HT1080 (cell line): Measurements from ENCODE around the gene RESP18. TPM values are rescaled to one million over a fixed set of nuclear protein-coding genes. Genes with fewer than 3 reads are reported as not detected.
"Not testable (repeated sequence)": the region's sequence is repeated elsewhere in the genome, so short reads cannot be mapped to it uniquely, and the experiment has no call there.

ENCODE experiments used
- DNase-seq: peaks from one replicate; pipeline ENCODE4 v3.0.0-alpha.2; 2015; ENCODE audit warnings: low read depth
- total RNA-seq: library from RNA; depleted of rRNA; stranded (reverse); fragments of >200 nt; shearing (Covaris generic); gene quantifications from 2 replicates; pipeline ENCODE4 v1.2.3, GENCODE V29; 2014

RESP18 gene
- total RNA-seq, 1 experiment from 2014 or later, result not detected

- DNase-seq, result no peak
Observed at GRCh38 chr2:219292616-219293015, 39.9 kb downstream of the RESP18 start.

DNA sequence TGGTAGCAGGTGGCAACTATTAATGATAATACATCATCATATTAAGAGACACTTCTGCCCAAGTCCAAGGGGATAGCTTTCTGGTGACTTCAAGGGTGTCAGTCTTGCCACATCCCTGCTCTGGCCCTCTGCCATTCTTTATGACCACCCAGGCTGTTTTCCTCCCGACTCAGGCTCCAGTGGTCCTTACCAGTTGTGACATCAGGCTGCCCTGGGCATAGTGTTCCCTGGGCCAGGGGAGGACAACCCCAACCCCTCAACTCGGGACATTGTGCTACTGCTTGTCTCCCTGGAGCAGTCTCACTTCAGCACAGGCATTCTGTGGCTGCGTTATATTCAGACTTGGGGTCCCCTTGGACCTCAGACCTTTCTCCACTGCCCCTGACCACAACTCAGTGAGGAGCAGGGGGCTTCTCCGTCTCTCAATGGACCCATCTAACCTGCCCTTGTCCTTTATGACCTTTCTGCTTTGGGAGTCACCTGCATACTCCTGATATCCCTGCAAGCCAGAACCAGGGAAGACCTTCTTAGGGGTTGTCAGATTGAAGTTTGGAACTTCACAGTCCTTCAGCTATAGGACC, 40.5 kb downstream of the RESP18 start:
- no peak for DNase-seq

- DNase-seq, result no peak
Observed at GRCh38 chr2:219291394-219291793, 41.1 kb downstream of the RESP18 start.

DNA sequence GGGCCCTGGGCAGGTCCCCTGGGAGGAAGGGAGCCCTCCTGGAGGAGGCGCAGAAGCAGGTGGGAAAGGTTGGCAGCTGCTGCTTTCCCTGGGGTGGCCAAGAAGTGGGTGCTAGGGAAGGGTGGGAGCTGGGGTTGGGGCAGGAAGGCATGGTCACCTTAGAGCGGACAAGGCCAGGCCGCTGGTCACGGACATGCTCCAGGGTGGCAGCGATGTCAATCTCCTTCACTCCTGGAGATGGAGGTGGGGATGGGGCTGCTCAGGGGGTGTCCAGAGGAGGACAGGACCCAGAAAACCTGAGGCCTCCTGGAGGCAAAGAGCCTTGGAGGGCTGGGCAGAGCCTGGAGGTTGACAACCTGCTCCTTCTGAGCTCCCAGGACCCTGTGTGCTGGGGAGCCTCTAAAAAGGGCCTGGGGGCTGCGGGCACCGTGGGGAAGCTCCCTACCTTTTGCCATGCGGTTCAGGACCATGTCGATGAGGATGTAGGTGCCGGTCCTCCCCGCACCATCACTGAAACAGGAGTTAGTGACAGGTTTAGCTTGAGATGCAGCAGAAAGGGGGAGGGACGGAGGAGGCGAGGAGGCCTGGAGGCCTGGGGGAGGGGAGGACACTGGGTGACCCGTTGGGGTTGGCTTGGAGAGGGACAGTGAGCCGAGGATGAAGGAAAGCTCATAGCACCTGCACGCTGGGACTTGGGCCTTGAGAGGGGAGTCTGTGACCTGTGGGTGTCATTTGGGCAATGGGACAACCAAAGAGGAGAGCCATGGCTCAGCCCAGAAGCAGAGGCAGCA, 42.0 kb downstream of the RESP18 start:
- DNase-seq, result no peak

DNA sequence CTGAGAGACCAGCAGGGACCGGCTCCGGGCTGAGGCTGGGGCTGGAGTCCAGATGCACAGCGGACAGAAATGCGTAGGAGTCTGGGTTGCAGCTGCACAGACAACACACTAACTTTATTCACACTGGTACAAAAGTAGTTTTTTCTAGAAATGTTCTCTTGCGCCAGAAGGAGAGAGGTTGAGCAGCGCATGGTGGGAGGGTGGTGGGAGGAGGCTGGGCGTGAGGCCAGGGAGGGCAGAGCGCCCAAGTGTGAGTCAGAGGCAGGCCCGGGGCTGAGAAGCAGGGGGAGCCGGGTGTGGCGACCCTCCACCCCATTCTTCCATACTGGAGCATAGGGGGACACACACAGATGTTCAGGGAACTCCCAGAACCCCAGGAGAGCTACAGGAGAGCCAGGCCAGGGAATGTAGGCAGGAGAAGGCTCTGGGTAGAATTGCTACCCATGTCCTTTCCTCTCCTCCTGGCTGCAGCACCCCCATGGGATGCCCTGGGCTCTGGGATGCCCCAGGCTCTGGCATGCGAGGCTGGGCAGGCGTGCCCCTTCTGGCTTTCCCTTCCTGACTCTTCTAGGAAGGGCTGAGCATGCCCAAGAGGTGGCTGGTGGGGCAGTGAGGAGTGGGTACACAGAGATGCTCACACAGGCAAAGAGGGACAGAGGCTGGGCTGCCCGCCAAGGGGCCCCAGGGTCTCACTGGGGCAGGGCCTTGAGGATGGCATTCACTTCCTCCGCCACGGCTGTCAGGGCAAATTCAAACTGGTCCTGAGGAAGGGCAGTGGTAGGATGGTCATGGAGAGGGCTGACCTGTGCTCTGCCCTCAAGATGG, 42.8 kb downstream of the RESP18 start:
- DNase-seq, result peak; percentile 78

GRCh38 chr2:219289195-219289536, 43.4 kb downstream of the RESP18 start:
- no peak for DNase-seq

DNA sequence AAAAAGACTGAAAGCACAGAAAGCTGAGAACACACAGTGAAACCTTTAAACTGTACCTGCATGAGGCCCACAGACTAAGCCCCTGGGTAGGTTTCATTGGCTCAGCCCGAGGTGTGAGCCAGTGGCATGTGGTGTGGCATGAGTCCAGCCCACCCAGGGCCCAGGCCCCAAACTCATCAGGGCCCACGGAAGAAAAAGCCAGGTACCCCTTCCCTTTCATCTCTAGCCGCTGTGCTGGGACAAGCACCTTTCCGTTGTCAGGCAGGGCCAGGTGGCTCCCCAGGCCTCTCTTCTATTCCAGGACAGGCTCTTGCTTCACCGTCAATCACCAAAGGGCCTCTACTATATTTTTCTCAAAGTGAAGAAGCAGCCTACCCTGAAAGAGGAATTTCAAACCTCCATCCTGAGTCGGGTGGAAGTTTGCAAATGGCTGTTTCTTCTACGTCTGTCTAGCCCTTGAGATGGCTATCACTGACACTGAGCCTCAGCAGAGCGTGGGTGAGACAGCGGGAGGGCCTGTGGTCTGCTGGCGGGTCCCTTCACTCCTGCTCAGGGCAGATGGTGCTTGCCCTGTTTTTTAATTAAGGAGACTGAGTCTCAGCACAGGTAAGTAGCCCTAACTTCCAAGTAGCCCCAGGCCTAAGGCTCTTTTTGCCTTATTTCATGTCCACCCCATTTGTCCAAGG, 44.8 kb downstream of the RESP18 start:
- no peak for DNase-seq

DNA sequence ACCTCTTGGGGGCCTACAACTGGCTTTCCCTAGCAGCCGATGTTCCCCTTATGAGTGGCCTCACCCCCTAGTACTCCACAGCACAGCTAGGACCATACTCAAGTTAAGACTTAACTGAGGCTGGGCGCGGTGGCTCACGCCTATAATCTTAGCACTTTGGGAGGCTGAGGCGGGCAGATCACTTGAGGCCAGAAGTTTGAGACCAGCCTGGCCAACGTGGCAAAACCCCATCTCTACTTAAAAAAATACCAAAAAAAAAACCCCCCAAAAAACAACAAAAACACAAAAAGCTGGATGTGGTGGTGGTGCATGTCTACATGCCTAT, 45.5 kb downstream of the RESP18 start:
- DNase-seq, result not testable (repeated sequence)

DNA sequence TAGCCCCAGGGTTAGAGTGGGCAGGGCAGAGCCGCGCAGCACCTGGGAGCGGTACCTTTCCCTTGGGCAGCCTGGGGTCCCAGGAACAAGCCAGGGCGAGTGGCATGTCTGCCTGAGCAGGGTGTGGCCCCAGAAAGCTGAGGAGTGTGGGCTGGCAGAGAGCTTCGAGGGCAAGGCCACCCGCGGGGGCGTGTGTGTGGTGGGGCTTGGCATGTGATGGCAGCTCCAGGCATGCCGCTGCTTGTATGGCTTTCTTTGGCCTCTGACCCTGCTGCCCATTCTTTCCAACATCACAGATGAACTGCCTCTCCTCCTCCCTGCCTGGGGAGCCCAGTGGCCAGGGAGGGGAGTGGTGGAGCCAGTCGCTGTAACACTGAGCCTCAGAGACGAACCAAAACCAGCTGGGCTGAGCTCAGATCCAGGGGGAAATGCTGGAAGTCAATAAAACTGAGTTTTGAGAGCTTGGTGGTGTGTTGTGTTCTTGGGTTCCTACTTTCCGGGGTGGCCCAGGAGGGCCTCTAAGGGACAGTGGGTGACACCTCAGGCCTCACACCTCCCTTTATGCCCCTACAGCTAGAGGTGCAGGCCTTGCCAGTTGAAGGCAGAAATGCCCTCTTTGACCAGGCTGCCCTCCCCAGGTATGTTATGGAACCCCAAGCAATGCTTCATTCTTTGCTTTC, 46.0 kb downstream of the RESP18 start:
- DNase-seq, result no peak

- no peak for DNase-seq
Observed at GRCh38 chr2:219285894-219286425, 46.6 kb downstream of the RESP18 start.

DNA sequence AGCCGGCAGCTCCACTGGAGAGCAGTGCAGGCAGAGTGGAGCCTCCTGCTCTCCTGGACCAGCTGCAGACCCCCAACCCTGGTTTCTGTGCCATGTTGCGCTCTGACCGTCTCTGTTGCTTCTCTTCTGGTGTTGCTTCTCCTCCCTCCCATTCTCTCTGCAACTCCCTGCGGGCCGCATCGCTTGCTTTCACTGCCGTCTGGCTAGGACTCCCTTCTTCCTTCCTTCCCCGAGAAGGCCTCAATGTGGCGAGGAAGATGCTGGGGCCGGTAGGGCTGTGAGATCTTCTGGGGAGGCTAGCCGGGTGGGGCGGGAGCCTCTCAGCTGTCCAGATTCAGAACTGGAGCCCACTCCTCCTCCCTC, 47.2 kb downstream of the RESP18 start:
- no peak for DNase-seq

DNA sequence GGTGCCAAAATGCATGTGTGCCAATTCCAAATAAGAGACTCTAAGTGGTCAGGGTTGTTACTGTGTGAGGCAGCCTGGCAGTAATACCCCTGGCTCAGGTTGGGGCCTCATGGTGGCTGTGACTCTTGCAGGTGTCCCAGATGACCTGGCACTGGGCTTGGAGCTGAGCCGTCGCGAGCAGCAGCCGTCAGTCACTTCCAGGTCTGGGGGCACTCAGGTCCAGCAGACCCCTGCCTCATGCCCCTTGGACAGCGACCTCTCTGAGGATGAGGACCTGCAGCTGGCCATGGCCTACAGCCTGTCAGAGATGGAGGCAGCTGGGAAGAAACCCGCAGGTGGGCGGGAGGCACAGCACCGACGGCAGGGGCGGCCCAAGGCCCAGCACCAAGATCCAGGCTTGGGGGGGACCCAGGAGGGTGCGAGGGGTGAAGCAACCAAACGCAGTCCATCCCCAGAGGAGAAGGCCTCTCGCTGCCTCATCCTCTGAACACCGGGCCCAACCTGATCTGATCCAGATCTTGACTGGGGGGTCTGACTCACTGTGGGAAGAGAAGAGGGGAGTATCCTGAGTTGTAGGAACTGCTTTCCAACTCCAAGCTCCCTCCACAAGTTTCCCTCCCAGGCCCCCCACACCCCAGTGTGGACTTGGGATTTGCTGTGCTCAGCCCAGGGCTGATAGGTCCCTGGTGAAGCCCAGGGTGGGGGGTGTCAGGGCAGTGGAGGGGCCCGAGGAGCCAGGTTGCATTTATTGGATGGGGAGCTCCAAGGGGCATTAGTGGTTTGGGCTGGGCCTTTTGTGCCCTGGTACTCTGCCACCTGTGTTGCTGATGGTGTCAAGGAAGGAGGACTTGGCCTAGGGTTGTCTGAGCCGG, 47.8 kb downstream of the RESP18 start:
- DNase-seq, result no peak

GRCh38 chr2:219282943-219283581, 49.5 kb downstream of the RESP18 start:
- DNase-seq, result no peak

GRCh38 chr2:219282375-219282774, 50.2 kb downstream of the RESP18 start:
- no peak for DNase-seq

GRCh38 chr2:219281588-219281987, 51.0 kb downstream of the RESP18 start:
- no peak for DNase-seq

- no peak for DNase-seq
Observed at GRCh38 chr2:219280651-219281050, 51.9 kb downstream of the RESP18 start.

DNA sequence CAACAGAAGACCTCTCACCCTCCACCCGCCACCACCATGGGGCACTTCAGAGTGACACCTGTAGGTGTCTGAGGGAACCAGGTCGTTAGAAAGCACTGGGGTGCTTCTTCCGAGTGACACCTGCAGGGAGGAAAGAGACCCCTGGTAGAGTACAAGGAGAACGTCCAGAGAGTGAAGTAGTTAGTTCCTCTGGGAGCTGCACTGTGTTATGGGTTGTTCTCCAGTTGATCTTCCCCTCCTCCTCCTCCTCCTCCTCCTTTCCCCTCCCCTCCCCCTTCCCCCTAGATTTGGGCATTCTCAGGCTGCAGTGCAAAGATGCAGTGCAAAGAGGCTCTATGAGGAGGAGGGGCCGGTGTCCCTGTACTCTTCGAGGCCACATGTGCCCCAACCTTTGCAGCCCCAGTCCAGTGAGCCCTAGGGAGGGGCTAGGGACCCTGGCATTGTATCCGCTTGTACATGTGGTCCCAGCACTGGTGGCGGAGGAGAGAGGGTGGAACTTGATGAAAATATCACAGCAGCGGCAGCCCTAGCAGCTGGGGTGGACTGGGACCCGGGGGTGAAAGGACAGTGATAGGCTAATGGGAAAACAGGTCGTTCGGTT, 52.5 kb downstream of the RESP18 start:
- no peak for DNase-seq

DNA sequence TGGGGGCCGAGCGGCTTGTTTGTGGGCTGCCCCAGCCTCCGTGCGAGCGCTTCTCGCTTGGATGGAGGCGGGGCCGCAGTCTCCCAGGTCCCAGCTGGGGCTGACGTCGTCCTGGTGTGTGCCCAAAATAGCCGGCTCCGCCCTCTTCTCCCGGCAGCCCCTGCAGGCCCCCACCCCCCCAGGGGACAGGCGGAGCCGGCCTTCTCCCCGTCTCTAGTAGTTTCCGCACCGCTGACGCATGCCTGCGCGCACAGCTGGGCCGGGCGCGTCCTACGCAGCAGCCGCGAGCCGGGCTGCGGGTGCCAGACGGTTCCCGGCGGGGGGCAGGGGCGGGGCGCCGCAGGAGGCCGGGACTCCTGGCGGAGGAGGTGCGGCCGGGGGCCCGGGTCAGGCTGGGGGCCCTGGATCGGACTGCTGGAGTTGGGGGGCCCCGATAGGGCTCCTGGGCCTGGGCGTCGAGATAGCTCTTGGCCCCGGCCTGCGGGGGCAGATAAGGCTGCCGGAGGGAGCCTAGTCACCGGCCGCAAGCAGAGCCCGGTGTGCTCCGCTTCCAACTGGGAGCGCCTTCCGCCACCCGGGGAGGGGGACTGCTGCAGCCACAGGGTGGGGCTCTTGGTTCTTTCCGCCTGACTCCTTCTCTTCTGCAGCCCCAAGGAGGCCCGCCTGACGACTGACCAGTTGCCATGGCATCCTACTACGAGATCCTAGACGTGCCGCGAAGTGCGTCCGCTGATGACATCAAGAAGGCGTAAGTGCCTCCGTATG, 53.2 kb downstream of the RESP18 start, which contains the start of gene DNAJB2:
Gene DNAJB2, plus strand, starts transcription at position 216 of the 765 bp plus-strand sequence. Its CDS starts 468 bp downstream, at position 684.
- peak; percentile 99 for DNase-seq
